ENCODE results near the gene APOBEC2.

The APOBEC2 gene

GRCh38 chr6:41047745-41048732, 5.0 kb upstream of the APOBEC2 start:
- TF ChIP-seq CTCF (IDR thresholded peaks at IDR 0.05; ENCODE audit: low read depth, low read length): no peak
- no peak for TF ChIP-seq EZH2phosphoT487 (IDR thresholded peaks at IDR 0.05; ENCODE audit: low read depth)
- Histone ChIP-seq H3K27me3 (ENCODE audit: low read depth, low read length) (no peaks in the 10 kb centered on the region), H2AFZ (ENCODE audit: low read depth, low read length) (no peak overlapping the region), H3K36me3 (replicated peaks; ENCODE audit: low read depth, low read length) (no peaks in the 10 kb centered on the region), H3K9me3 (ENCODE audit: insufficient read depth, low read length) (no peaks in the 10 kb centered on the region), H3K4me1 (ENCODE audit: low read length) (peaks cover 8% of the 10 kb centered on the region), H3K4me3 (ENCODE audit: low read length) (no peak overlapping the region), H3K9ac (ENCODE audit: low read length) (no peak overlapping the region), H3K27ac (ENCODE audit: low read length) (no peak overlapping the region), H4K20me1 (ENCODE audit: insufficient read depth, low read length) (no peaks in the 10 kb centered on the region), H3K4me2 (ENCODE audit: low read length) (no peak overlapping the region), H3K79me2 (ENCODE audit: low read length) (no peaks in the 10 kb centered on the region)

GRCh38 chr6:41049521-41049920, 3.5 kb upstream of the APOBEC2 start:
- no peak overlapping the region for H3K4me2 ChIP-seq (ENCODE audit: low read length)
- no peaks in the 10 kb centered on the region for H3K27me3 ChIP-seq (ENCODE audit: low read depth, low read length)
- H3K4me3 ChIP-seq (ENCODE audit: low read length): no peak overlapping the region
- no peaks in the 10 kb centered on the region for H3K9me3 ChIP-seq (ENCODE audit: insufficient read depth, low read length)
- TF ChIP-seq CTCF (IDR thresholded peaks at IDR 0.05; ENCODE audit: low read depth, low read length) (no peak), EZH2phosphoT487 (IDR thresholded peaks at IDR 0.05; ENCODE audit: low read depth) (no peak)
- H4K20me1 ChIP-seq (ENCODE audit: insufficient read depth, low read length): no peaks in the 10 kb centered on the region
- H3K79me2 ChIP-seq (ENCODE audit: low read length): no peaks in the 10 kb centered on the region
- no peaks in the 10 kb centered on the region for H3K36me3 ChIP-seq (replicated peaks; ENCODE audit: low read depth, low read length)
- H3K4me1 ChIP-seq (ENCODE audit: low read length): peaks cover 8% of the 10 kb centered on the region
- H2AFZ ChIP-seq (ENCODE audit: low read depth, low read length): no peak overlapping the region
- H3K9ac ChIP-seq (ENCODE audit: low read length): no peak overlapping the region
- no peak overlapping the region for H3K27ac ChIP-seq (ENCODE audit: low read length)

GRCh38 chr6:41049955-41050354, 3.0 kb upstream of the APOBEC2 start:
- Histone ChIP-seq H3K27ac (ENCODE audit: low read length) (no peak overlapping the region), H3K79me2 (ENCODE audit: low read length) (no peaks in the 10 kb centered on the region), H3K4me3 (ENCODE audit: low read length) (no peak overlapping the region), H3K9ac (ENCODE audit: low read length) (no peak overlapping the region), H3K4me1 (ENCODE audit: low read length) (peaks cover 8% of the 10 kb centered on the region), H2AFZ (ENCODE audit: low read depth, low read length) (no peak overlapping the region), H3K4me2 (ENCODE audit: low read length) (no peak overlapping the region), H4K20me1 (ENCODE audit: insufficient read depth, low read length) (no peaks in the 10 kb centered on the region), H3K36me3 (replicated peaks; ENCODE audit: low read depth, low read length) (no peaks in the 10 kb centered on the region), H3K9me3 (ENCODE audit: insufficient read depth, low read length) (no peaks in the 10 kb centered on the region), H3K27me3 (ENCODE audit: low read depth, low read length) (no peaks in the 10 kb centered on the region)
- TF ChIP-seq EZH2phosphoT487 (IDR thresholded peaks at IDR 0.05; ENCODE audit: low read depth) (no peak), CTCF (IDR thresholded peaks at IDR 0.05; ENCODE audit: low read depth, low read length) (no peak)

GRCh38 chr6:41050536-41050935, 2.5 kb upstream of the APOBEC2 start:
- TF ChIP-seq CTCF (IDR thresholded peaks at IDR 0.05; ENCODE audit: low read depth, low read length) (no peak), EZH2phosphoT487 (IDR thresholded peaks at IDR 0.05; ENCODE audit: low read depth) (no peak)
- Histone ChIP-seq H2AFZ (ENCODE audit: low read depth, low read length) (no peak overlapping the region), H3K79me2 (ENCODE audit: low read length) (no peaks in the 10 kb centered on the region), H3K27me3 (ENCODE audit: low read depth, low read length) (no peaks in the 10 kb centered on the region), H3K36me3 (replicated peaks; ENCODE audit: low read depth, low read length) (no peaks in the 10 kb centered on the region), H3K27ac (ENCODE audit: low read length) (no peak overlapping the region), H3K4me1 (ENCODE audit: low read length) (peaks cover 8% of the 10 kb centered on the region), H3K4me3 (ENCODE audit: low read length) (no peak overlapping the region), H3K9ac (ENCODE audit: low read length) (no peak overlapping the region), H3K4me2 (ENCODE audit: low read length) (no peak overlapping the region), H4K20me1 (ENCODE audit: insufficient read depth, low read length) (no peaks in the 10 kb centered on the region), H3K9me3 (ENCODE audit: insufficient read depth, low read length) (no peaks in the 10 kb centered on the region)

Measured in OCI-LY3 (cell line).